HG03025 (cell line): ENCODE results near the gene EDEM1.

ENCODE experiments used
- ATAC-seq: cut with Tn5 transposase; IDR thresholded peaks from one replicate; pipeline ENCODE4 v1.9.1; 2021; ENCODE audit warnings: mild to moderate bottlenecking, moderate library complexity; ENCODE audit not compliant: unreplicated experiment, low FRiP score

The EDEM1 gene

DNA sequence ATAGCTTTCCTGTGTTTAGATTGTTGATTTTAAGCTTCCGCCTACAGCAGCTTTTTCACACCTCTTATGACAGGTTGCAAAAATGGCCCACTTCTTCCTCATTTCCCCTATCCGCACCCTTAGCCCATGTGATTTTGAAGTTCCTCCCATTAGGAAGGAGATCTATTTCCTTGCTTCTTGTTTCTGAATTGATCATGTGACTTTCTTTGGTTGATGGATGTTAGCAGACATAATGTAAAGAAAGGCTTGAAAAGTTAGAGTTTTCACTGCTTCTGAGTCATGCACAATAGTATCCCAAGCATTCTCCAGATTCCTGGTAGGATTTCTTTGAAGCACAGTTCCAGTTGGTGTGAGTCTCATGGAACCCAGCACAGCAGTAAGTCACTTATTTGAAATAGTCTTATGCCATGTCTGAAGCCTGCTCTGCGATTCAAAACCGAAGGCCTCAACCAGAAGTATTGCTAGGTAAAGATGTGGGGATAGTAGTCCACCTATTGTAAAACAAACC is 76.6 kb downstream of the EDEM1 start:
- ATAC-seq = no peak

DNA sequence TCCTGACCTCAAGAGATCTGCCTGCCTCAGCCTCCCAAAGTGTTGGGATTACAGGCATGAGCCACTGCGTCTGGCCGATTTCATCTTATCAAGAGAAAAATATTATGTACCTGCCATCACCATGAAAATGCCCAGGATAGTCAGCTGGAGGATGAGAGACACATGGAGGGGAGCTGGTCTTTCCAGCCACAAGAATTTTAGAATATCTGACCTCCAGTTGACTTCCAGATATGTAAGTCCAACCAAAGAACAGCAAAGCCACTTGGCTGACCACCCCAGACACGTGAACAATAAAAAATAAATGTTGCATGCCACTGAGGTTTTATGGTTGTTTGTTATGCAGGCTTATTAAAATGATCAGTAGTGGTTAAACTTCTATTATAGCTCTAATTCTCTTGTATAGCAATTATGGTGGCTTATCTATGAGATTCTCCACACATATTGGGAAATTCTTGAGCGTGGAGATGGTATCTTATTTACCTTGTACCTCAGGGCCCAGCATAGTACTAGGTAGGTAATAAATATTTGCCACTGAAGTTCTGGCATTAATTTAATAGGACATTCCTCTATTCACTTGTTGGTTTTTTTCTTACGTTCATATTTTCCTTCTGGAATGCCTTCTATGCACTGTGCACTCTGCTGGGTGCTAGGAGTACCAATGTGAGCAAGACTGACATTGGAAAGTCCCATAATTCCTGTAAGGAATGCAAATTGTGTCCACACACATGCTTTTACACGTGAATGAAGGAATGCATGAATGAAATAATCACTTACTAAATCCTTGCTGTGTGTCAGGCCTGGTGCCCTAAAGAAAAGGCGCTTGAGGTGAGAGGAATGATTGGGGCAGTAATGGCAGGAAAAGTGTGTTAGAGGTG is 77.6 kb downstream of the EDEM1 start:
- no peak for ATAC-seq

DNA sequence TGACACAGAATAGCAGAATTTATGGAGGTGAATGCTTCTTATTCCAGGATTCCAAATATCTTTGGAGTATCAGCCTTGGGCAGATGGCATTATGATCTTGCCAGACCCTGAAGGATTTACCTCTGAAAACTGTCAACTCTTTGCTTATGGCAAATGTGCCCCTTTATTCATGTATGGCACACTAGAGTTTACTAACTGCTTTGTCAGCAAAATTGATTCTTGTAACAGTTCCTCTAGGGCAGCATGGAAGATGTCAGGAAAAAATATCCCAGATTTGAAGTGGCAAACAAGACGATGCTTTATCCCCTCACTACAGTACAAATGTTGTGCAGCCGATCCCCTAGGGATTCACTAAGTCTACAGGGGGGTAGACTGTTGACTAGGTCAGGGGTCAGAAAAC is 79.7 kb downstream of the EDEM1 start:
- no peak for ATAC-seq

DNA sequence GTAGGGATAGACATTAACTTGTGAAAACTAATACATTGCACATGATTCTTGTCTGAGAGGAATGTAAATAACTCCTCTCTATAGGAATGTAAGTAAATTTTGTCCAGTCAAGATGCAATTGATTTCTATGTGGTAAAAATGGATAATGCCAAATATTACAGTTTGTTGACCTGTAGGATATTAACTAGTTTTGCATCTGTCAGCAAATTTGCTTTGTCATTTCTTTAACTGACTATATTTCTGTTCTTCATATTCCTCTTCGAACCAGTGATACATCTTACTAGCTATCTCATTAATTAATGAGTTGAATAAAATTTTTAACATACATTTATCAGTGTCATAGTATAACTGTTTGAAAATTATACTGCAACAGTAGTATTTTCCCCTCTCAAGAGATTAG is 80.4 kb downstream of the EDEM1 start:
- no peak for ATAC-seq
